ENCODE data around the gene PRKCD. TPM values are rescaled to one million over a fixed set of nuclear protein-coding genes. Genes with fewer than 3 reads are reported as not detected.

The PRKCD gene
- total RNA-seq, 2 donors from 2014 or later, result 15.5 to 16.9 TPM

GRCh38 chr3:53160061-53160659 lies 849 bp upstream of the PRKCD start:
- DNase-seq, result no peak
- H3K9me3 ChIP-seq, result no peaks in the 10 kb centered on the region
- no peaks in the 10 kb centered on the region for H3K27me3 ChIP-seq
- H3K36me3 ChIP-seq (replicated peaks in 1 of 2; ENCODE audit: insufficient read depth in 1 of 2, low read depth in 2 of 2), result no peaks in the 10 kb centered on the region
- ATAC-seq, result no peak
- H3K4me1 ChIP-seq, result peaks cover 78% of the 10 kb centered on the region
- intact Hi-C loops (cut with DNase I), result no loop called here
- TF ChIP-seq POLR2A (IDR thresholded peaks at IDR 0.05), result no peak
- WGBS, 2 donors, result 13 to 14% methylated on average over 4 of the region's 4 CpGs
- peak overlapping the region; percentile 90 to 97 (median 95) for H3K27ac ChIP-seq
- peak overlapping the region; percentile 17 to 40 for H3K4me3 ChIP-seq

- Histone ChIP-seq H3K27me3 (no peaks in the 10 kb centered on the region), H3K4me1 (peaks cover 72% of the 10 kb centered on the region), H3K9me3 (no peaks in the 10 kb centered on the region), H3K36me3 (replicated peaks in 1 of 2; ENCODE audit: insufficient read depth in 1 of 2, low read depth in 2 of 2) (no peaks in the 10 kb centered on the region), H3K27ac (peak overlapping the region; percentile 90 to 97 (median 95)), H3K4me3 (peak overlapping the region; percentile 73)
- intact Hi-C loops (cut with DNase I), result no loop called here
- DNase-seq (peak in 3 of 4 donors; percentile 29 to 35 (median 34)), ATAC-seq (no peak)
- no peak for TF ChIP-seq POLR2A (IDR thresholded peaks at IDR 0.05)
- no peak for TF ChIP-seq CTCF (IDR thresholded peaks at IDR 0.05)
- WGBS, 2 donors, result 0 to 1% methylated on average over 19 to 40 of the region's 41 CpGs
These were observed 426 bp downstream of the PRKCD start for GRCh38 chr3:53161450-53161819.

- H3K4me3 ChIP-seq, result peak overlapping the region; percentile 73
- peak overlapping the region; percentile 90 to 97 (median 95) for H3K27ac ChIP-seq
- peaks cover 73% of the 10 kb centered on the region for H3K4me1 ChIP-seq
- no peak for TF ChIP-seq CTCF (IDR thresholded peaks at IDR 0.05)
- TF ChIP-seq POLR2A (IDR thresholded peaks at IDR 0.05), result no peak
- H3K9me3 ChIP-seq, result no peaks in the 10 kb centered on the region
- ATAC-seq, result no peak
- intact Hi-C loops (cut with DNase I), result no loop called here
- DNase-seq, result peak in 3 of 4 donors; percentile 32 to 43 (median 39)
- WGBS, 2 donors, result 3 to 5% methylated on average over 17 to 38 of the region's 49 CpGs
- H3K36me3 ChIP-seq (replicated peaks in 1 of 2; ENCODE audit: insufficient read depth in 1 of 2, low read depth in 2 of 2), result no peaks in the 10 kb centered on the region
- no peaks in the 10 kb centered on the region for H3K27me3 ChIP-seq
These were observed 1.0 kb downstream of the PRKCD start for GRCh38 chr3:53161820-53162671.

GRCh38 chr3:53162672-53163443 lies 1.8 kb downstream of the PRKCD start:
- 8 to 24% methylated on average over 8 to 12 of the region's 12 CpGs for WGBS, 2 donors
- DNase-seq, result peak in 3 of 4 donors; percentile 38 to 47 (median 39)
- intact Hi-C loops (cut with DNase I), result no loop called here

More at GRCh38 chr3:53162672-53163443, 1.8 kb downstream of the PRKCD start:
- no peak for ATAC-seq
- Histone ChIP-seq H3K36me3 (replicated peaks in 1 of 2; ENCODE audit: insufficient read depth in 1 of 2, low read depth in 2 of 2) (no peaks in the 10 kb centered on the region), H3K9me3 (no peaks in the 10 kb centered on the region), H3K4me3 (peak overlapping the region in 1 of 2 donors; percentile 73), H3K27me3 (no peaks in the 10 kb centered on the region), H3K27ac (peak overlapping the region; percentile 37 to 97 (median 95)), H3K4me1 (peaks cover 73% of the 10 kb centered on the region)
- no peak for TF ChIP-seq POLR2A (IDR thresholded peaks at IDR 0.05)
- peak in 3 of 7 experiments; percentile 17 to 37 (median 24) for TF ChIP-seq CTCF (IDR thresholded peaks at IDR 0.05)

Measured in body of pancreas (tissue), 4 donors.